GM18498 (cell line): ENCODE data around the gene DDX25.

ENCODE experiments used
- ATAC-seq: cut with Tn5 transposase; IDR thresholded peaks from one replicate; pipeline ENCODE4 v1.9.1; 2021; ENCODE audit warnings: mild to moderate bottlenecking, moderate library complexity; ENCODE audit not compliant: unreplicated experiment

The DDX25 gene

GRCh38 chr11:125948278-125949051, 44.2 kb downstream of the DDX25 start:
- ATAC-seq, result no peak

DNA sequence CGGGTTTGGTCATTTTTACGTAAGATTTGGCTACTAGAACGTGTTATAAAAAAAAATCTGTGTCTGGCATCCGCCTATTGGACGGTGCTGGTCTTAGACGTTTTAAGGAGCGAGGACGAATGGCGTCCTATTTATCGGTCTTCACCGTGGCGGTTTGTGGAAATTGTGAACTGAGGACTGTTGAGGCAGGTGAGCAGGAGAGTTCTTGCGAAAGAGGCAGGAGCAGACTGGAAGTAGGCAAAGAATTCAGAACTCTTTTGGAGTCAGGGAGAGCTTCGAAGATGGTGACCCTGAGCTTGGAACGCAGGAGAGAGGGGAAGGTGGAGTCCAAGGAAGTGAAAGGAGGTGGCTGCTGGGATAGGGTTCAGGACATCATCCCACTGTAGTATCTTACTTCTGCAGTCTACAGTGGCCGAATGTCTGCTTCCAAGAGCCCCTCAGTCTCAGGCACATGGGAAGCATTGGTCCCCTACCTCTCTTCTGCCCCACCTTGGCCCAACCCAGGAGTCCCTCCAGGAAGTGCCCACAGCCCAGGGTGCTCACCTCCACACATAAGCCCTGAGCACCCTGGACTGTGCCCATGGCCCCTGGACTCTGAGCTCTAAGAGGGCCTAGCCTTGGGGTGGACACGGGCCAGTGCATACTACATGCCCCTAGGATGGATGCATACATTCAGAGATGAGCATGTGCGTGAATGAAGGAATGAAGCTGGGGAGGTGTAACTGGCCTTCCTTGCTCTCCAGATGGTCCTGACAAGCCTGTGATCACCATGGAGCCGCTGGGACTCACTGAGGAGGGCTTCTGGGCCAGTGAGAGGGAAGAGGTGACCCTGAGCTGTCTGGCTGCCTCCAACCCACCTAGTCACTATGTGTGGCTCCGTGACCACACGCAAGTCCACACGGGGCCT, 45.2 kb downstream of the DDX25 start:
- no peak for ATAC-seq

- no peak for ATAC-seq
These were observed 45.8 kb downstream of the DDX25 start for GRCh38 chr11:125950178-125950490.

GRCh38 chr11:125950696-125951651, 46.7 kb downstream of the DDX25 start:
- no peak for ATAC-seq

- no peak for ATAC-seq
These were observed 47.4 kb downstream of the DDX25 start for GRCh38 chr11:125951731-125952130.

- no peak for ATAC-seq
These were observed 48.3 kb downstream of the DDX25 start for GRCh38 chr11:125952559-125952958.

DNA sequence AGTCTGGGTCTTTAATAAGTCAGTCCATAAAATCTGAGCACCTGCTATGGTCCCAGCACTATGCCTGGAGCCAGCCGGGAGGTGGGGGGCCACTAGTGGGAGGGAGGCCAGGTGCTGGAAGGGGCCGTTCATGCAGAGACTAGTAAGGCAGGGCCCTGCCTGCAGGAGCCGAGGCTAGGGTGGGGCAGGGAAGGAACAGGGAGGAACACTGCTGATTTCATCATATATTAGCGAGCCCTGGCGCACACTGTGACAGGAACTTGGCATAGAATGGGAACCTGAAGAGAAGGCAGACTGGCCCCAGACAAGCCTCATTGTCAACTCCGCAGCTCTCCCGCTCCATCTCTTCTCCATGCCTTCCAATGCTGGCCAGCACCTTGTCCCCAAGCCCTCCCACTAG, 48.7 kb downstream of the DDX25 start:
- ATAC-seq, result no peak

- no peak for ATAC-seq
These were observed 49.2 kb downstream of the DDX25 start for GRCh38 chr11:125953401-125953935.

DNA sequence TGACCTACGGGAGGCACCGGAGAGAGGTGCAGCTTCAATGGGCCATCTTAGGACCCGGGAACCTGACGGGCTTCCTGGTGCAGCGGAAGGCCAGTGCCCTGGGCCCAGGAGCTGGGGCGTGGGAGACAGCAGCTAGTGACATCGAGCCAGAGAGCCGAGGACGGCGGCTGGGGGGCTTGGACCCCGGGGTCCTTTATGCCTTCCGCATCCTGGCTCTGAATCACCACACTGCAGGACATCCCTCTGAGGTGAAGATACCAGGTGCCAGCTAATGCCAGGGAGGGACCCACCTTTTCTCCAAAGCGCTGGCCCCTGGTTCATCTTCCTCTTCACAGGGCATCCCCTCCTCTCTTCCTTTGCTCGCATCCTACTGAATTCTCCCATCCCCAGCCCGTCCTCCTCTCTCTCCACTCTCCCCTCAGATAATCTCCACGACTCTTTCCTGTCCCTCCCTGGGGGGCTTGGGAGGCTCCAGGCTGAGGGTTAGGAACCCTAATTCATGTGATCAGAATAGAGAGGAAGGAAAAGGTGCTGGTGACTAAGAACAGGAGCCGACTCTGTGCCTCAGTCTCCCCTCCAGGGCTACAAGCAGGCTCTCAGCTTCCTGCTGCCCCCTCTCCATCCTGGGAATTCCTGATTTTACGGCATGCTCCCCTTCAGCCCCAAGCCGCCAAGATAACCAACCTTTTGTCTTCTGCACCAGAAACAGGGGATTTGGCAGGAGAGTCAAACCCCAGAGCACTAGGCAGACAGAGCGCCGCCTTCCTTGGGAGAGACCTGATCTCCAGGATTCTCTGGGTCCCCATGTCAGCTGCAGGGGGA, 50.0 kb downstream of the DDX25 start:
- no peak for ATAC-seq

GRCh38 chr11:125954945-125955640, 50.8 kb downstream of the DDX25 start:
- ATAC-seq, result no peak

DNA sequence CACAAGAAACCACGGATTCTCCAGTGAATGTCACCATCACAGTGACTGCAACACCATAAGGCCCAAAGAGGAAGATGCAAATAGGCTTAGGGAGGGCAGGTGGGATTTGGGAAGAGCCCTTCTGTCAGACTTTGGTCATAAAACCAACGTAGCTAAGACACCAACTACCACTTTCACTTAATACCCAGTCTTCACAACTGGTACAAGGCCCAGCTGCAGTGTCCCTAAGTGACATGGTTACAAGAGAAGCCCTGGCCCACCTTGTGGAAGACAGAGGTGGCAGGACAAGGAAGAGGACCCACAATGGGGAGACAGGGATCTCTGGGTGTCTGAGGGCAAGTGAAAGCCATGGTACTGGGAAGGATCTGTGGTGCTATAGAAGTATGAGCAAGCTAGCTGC, 51.5 kb downstream of the DDX25 start:
- no peak for ATAC-seq

- no peak for ATAC-seq
These were observed 52.3 kb downstream of the DDX25 start for GRCh38 chr11:125956391-125957134.

DNA sequence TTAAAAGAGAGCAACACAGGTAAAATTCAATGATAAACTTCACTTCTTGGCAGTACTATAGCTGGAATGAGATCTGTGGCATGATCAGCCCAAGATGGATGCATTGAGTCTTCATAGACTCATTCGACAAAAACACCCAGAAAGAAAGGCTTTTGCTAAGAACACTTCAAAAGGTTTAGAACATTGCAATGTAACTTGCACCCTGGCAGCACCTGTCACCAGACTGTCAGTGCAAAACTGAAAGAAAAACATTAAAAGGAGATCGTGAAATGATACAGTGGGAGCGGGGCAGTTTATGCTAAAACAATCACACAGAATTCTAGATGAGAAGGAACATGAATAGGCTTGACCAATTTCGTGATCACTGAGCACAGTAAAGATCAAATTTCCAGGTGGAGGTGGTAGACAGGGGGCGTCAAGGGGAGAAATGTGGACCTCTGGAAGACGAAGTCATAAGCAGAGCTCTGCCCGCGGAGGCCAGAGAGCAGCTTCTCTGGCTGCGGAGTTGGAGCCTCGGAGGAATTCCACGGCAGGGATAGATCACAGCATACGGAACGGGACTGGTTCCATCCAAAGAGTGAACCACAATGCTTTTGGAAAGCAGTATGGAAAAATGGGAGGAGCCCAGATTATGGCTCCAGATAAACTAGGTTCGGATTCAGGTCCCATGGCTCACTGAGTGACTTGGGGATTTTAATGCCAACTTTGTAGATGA, 53.5 kb downstream of the DDX25 start:
- no peak for ATAC-seq

- ATAC-seq, result no peak
These were observed 54.6 kb downstream of the DDX25 start for GRCh38 chr11:125958872-125959400.

DNA sequence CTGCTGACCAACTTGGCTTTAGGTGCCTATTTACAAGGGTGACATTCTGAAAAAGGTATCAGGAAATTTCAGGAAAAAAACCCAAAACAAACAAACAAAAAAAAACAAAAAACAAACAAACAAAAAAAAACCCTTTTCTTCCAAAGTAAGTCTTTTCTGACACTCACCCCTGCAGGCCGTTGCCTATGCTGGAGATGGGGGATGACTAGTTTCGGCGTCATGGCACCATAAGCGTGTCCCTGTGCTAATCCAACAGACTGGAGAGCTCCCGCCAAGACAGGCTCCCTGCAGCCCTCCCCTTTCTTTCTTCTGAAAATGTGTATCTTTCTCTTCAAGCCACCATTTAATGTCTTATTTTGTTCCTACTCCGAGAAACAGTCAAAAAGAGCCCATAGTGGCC, 55.2 kb downstream of the DDX25 start:
- no peak for ATAC-seq

- no peak for ATAC-seq
These were observed 55.6 kb downstream of the DDX25 start for GRCh38 chr11:125959931-125960330.

DNA sequence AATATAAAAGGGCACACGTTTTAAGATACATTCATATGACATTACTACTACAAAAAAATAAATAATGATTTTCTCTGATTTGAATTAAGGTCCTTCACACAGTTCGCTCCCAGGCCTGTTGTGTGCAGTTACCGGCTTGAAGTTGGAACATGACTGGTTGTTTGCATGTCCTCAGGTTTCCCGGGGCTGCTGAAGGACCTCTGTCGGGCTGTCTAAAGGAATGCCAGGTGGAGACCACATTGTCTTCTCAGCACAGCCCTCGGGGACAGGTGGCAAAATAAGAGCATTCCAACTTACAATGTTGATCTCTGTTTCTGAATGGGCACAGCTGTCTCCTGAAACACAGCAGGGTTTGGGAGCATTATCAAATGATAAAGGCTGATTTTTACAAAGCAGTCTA, 56.5 kb downstream of the DDX25 start:
- ATAC-seq, result no peak

DNA sequence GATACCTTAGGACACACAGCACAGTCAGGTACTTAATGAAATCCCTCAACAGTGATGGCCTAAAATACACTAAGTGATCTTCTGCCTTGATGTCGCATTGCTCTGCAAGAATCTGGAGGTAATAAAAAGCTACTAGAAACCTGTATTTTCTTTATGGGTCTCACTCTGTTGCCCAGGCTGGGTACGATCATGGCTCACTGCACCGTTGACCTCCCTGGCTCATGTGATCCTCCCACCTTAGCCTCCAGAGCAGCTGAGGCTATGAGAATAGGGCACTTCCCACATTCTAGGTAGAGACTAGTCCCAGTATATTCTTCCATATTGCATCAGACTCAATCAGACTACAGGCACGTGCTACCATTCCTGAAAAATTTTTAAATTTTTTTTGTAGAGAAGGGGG, 63.2 kb downstream of the DDX25 start:
- no peak for ATAC-seq
